ENCODE data around the gene UBE2V1. TPM values are rescaled to one million over a fixed set of nuclear protein-coding genes. Genes with fewer than 3 reads are reported as not detected.

Gene UBE2V1
- total RNA-seq, 2 donors from 2014 or later: 47.1 to 64.7 TPM

DNA sequence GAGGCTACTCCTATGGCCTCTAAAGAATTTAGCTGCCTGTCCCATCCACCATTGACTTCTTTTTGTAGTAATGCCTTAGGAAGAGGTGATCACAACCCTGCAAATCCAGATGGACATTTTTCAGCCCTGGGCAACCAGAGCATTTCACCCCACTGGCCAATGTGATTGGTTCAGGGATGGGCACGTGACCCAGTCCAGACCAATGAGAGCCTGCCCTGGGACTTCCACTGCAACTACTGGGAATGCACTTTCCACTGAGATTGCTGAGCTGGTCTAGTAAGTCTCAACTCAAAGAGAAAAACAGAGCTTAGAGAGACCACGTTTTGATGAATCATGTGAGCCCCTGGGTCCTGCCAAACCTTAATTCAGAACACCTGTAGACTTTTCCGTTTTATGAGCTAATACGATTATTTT is 8.9 kb upstream of the UBE2V1 start:
- DNase-seq (ENCODE audit: low spot score): no peak
- 44% methylated on average over 4 of the region's 4 CpGs for WGBS
- Histone ChIP-seq H3K4me1 (replicated peaks) (peaks cover 4% of the 10 kb centered on the region), H3K4me3 (no peak overlapping the region), H3K9me3 (no peaks in the 10 kb centered on the region), H3K27ac (no peak overlapping the region), H3K27me3 (replicated peaks; ENCODE audit: insufficient read depth) (no peaks in the 10 kb centered on the region), H3K36me3 (peaks cover 6 to 8% of the 10 kb centered on the region in 2 donors)
- intact Hi-C loops (cut with DNase I): loop anchor here (1.0 to 10.0 kb wide), 2 partner anchors 47 to 463 kb away; no protein-coding TSS in a partner anchor
- TF ChIP-seq POLR2AphosphoS5 (IDR thresholded peaks at IDR 0.05): no peak
- TF ChIP-seq POLR2A (IDR thresholded peaks at IDR 0.05): no peak
- TF ChIP-seq, protein P1, sequence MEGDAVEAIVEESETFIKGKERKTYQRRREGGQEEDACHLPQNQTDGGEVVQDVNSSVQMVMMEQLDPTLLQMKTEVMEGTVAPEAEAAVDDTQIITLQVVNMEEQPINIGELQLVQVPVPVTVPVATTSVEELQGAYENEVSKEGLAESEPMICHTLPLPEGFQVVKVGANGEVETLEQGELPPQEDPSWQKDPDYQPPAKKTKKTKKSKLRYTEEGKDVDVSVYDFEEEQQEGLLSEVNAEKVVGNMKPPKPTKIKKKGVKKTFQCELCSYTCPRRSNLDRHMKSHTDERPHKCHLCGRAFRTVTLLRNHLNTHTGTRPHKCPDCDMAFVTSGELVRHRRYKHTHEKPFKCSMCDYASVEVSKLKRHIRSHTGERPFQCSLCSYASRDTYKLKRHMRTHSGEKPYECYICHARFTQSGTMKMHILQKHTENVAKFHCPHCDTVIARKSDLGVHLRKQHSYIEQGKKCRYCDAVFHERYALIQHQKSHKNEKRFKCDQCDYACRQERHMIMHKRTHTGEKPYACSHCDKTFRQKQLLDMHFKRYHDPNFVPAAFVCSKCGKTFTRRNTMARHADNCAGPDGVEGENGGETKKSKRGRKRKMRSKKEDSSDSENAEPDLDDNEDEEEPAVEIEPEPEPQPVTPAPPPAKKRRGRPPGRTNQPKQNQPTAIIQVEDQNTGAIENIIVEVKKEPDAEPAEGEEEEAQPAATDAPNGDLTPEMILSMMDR (IDR thresholded peaks at IDR 0.05): no peak

DNA sequence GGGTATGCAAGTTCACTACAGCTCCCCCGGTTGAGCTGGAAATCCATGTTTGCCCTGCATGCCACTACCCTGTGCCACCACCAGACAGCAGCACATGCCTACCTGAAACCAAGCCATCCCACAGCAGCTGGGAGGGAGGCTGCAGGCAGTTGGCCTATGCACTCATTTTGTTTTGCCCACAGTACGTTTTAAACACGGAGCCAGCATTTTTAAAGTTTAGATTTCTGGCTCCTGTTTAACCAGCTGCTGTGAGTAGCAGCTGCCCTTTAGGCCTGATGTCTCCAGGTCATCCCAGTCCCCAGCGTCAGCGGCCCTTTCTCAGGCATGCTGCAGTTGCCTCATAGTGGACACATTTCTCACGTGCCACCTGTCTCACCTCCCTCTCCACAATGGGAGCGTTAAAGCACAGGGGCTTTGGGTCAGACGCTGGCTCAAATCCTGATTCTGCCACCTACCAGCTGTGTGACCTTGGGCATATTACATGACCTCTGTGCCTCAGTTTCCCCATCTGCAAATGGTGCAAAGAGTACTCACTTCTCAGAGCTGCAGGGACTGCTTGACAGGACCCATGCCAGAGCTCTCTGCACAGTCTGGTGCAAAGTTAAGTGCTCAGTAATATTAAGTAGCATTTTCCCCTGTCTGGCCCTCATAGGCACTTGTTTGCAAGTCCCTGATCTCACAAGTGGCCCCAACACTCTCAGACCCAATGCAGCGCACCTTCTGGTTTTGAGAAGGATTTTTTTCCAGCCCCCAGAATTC is 8.2 kb upstream of the UBE2V1 start:
- WGBS: 32% methylated on average over 9 of the region's 9 CpGs
- peak; percentile 68 for DNase-seq (ENCODE audit: low spot score)

GRCh38 chr20:50118203-50118602 is 5.3 kb upstream of the UBE2V1 start:
- intact Hi-C loops (cut with DNase I): loop anchor here (10.0 kb wide), 1 partner anchor 347 kb away; no protein-coding TSS in a partner anchor
- DNase-seq (ENCODE audit: low spot score): no peak
- H3K4me3 ChIP-seq: no peak overlapping the region
- TF ChIP-seq POLR2AphosphoS5 (IDR thresholded peaks at IDR 0.05): no peak
- H3K4me1 ChIP-seq (replicated peaks): peaks cover 4% of the 10 kb centered on the region
- no peak overlapping the region for H3K27ac ChIP-seq
- no peaks in the 10 kb centered on the region for H3K36me3 ChIP-seq
- WGBS: 73% methylated on average over 2 of the region's 2 CpGs
- H3K27me3 ChIP-seq (replicated peaks; ENCODE audit: insufficient read depth): no peaks in the 10 kb centered on the region
- no peaks in the 10 kb centered on the region for H3K9me3 ChIP-seq

More for the DNA sequence above, 8.2 kb upstream of the UBE2V1 start:
- no peaks in the 10 kb centered on the region for H3K27me3 ChIP-seq (replicated peaks; ENCODE audit: insufficient read depth)
- no peaks in the 10 kb centered on the region for H3K9me3 ChIP-seq
- no peak overlapping the region for H3K4me3 ChIP-seq
- H3K27ac ChIP-seq: peak overlapping the region in 1 of 2 donors; percentile 23
- H3K4me1 ChIP-seq (replicated peaks): peaks cover 4% of the 10 kb centered on the region
- intact Hi-C loops (cut with DNase I): loop anchor here (1.0 to 10.0 kb wide), 2 partner anchors 48 to 464 kb away; no protein-coding TSS in a partner anchor
- TF ChIP-seq, protein P1 (IDR thresholded peaks at IDR 0.05): peak; percentile 78 to 97 (median 94)
- TF ChIP-seq POLR2AphosphoS5 (IDR thresholded peaks at IDR 0.05) (peak; percentile 66), POLR2A (IDR thresholded peaks at IDR 0.05) (no peak)
- peaks cover under 1 to 5% of the 10 kb centered on the region in 2 donors for H3K36me3 ChIP-seq

DNA sequence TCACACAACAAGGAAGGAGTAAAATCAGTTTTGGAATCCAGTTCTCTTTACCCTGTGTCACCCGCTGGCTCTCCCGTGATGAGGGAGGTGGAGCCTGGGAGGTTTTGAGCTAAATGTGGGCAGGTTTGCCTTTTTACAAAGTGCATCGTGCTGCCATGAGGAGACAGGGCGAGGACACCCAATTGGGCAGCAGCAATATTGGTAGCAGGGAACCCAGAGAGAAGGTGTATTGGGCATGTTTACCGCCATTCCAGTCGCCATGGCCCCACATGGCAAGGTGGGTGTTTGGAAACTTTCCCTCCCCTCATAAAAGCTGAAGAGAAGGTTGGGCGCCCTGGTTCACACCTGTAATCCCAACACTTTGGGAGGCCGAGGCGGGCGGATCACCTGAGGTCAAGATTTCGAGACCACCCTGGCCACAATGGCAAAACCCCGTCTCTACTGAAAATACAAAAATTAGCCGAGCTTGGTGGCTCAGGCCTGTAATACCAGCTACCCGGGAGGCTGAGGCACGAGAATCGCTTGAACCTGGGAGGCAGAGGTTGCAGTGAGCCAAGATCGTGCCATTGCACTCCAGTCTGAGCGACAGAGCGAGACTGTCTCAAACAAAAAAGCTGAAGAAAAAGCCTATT is 3.5 kb upstream of the UBE2V1 start:
- TF ChIP-seq POLR2A (IDR thresholded peaks at IDR 0.05): no peak
- TF ChIP-seq, protein P1 (IDR thresholded peaks at IDR 0.05): no peak
- TF ChIP-seq POLR2AphosphoS5 (IDR thresholded peaks at IDR 0.05): no peak

GRCh38 chr20:50115591-50116367 is 2.8 kb upstream of the UBE2V1 start:
- no peaks in the 10 kb centered on the region for H3K36me3 ChIP-seq
- H3K27ac ChIP-seq: peak overlapping the region; percentile 63 to 70
- peak overlapping the region; percentile 25 to 34 for H3K4me3 ChIP-seq
- intact Hi-C loops (cut with DNase I): loop anchor here (10.0 kb wide), 1 partner anchor 349 kb away; no protein-coding TSS in a partner anchor
- peak; percentile 98 for DNase-seq (ENCODE audit: low spot score)
- peaks cover 12% of the 10 kb centered on the region for H3K4me1 ChIP-seq (replicated peaks)
- H3K9me3 ChIP-seq: no peaks in the 10 kb centered on the region
- H3K27me3 ChIP-seq (replicated peaks; ENCODE audit: insufficient read depth): no peaks in the 10 kb centered on the region
- TF ChIP-seq POLR2AphosphoS5 (IDR thresholded peaks at IDR 0.05) (peak; percentile 99), POLR2A (IDR thresholded peaks at IDR 0.05) (peak; percentile 25)
- TF ChIP-seq, protein P1 (IDR thresholded peaks at IDR 0.05): no peak
- WGBS: under 1% methylated on average over 24 of the region's 24 CpGs

More for the DNA sequence above, 3.5 kb upstream of the UBE2V1 start:
- no peaks in the 10 kb centered on the region for H3K27me3 ChIP-seq (replicated peaks; ENCODE audit: insufficient read depth)
- no peaks in the 10 kb centered on the region for H3K9me3 ChIP-seq
- peaks cover 9% of the 10 kb centered on the region for H3K4me1 ChIP-seq (replicated peaks)
- 84% methylated on average over 19 of the region's 19 CpGs for WGBS
- intact Hi-C loops (cut with DNase I): loop anchor here (10.0 kb wide), 1 partner anchor 348 kb away; no protein-coding TSS in a partner anchor
- H3K36me3 ChIP-seq: no peaks in the 10 kb centered on the region
- no peak for DNase-seq (ENCODE audit: low spot score)
- peak overlapping the region; percentile 25 to 34 for H3K4me3 ChIP-seq
- H3K27ac ChIP-seq: peak overlapping the region; percentile 63 to 70

Measured in prostate gland (tissue), 2 donors.